HG03521 (cell line): ENCODE measurements around the gene GRM7.

Experiments used
- ATAC-seq: cut with Tn5 transposase; IDR thresholded peaks from one replicate; pipeline ENCODE4 v1.9.1; 2021; ENCODE audit warnings: mild to moderate bottlenecking, moderate library complexity; ENCODE audit not compliant: unreplicated experiment

GRM7 gene

GRCh38 chr3:6965881-6966280 is 105.0 kb downstream of the GRM7 start:
- ATAC-seq = no peak

DNA sequence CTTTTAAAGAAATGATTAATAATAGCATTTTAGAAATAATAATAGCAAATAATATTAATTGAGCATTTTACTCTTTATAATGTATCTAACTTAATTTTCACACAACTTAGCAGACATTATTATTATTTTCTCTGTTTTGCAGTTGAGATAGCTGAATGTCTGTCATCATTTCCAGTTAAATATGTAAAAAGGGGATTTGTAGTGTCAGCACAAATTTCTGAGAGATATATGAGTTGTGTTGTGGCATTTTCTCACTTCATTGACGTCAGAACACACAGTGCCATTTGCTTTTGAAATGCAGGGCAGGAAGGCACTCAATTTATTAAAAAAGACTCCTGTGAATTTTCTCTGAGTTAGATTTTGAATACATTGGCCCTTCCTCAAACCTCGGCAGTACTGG is 111.0 kb downstream of the GRM7 start:
- ATAC-seq = no peak

DNA sequence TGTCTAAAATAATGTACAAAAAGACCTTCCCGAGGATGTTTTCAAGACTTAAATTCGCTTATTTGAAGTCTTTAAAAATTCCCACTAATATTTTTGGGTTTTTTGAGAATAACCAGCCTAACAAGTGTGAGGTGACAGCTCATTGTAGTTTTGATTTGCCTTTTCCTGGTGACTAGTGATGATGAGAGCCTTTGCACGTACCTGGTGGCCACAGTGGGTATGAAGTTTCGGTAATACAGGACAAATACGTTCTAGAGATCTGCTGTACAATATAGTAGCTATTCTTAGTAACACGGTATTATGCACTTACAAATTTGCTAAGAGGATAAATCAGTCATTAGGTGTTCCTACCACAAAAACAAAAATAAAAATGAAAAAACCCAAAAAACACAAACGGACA is 124.9 kb downstream of the GRM7 start:
- ATAC-seq = no peak

DNA sequence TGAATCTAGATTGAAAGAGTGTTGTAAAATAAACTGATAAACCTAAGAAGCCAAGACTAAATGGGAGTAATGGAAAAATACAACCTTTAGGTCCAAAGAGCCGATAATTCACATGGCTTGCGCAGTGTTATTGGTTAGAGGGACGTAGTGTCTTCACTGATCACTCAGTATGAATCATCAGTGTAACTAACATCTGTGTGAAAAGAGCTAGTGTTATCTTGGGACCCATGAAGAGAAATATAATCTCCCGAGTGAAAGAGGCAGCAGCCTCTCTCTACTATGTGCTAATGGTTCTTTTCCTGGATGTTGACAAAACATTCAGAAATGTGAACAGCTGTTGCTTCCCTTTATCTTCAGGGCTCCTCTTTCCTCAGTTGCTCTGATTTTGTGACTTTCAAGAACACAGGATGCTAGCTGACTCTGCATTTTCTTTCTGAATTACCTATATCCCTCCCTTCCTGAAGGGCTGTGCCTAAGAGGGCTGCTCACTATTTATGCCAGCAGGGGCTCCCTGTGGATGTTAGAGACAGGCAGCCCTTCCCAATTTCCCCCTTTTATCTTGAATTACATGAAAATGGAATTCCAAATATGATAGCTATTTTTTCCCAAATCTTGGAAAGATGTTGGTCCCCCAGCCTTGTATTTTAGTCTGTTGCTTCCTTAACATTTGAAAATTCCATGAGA is 128.8 kb downstream of the GRM7 start:
- no peak for ATAC-seq

GRCh38 chr3:6994081-6994668 is 133.3 kb downstream of the GRM7 start:
- ATAC-seq = no peak

DNA sequence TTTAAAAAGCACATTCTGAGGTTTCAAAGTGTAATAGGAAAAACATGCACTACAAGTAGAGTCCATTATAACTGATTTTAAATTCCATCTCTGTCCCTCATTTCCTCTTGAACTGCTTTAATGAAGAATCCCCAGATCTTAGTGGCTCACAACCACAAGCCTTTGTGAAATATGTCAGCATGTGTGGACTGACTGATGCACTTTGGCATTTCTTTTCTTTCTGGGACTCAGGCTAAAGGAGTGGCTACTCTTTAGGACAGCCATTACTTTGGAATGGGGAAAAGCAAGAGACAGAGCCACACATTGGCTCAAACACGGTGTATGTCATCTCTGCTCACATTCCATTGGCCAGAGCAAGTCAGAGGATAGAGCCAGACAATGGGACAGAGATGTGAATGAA is 139.6 kb downstream of the GRM7 start:
- no peak for ATAC-seq

DNA sequence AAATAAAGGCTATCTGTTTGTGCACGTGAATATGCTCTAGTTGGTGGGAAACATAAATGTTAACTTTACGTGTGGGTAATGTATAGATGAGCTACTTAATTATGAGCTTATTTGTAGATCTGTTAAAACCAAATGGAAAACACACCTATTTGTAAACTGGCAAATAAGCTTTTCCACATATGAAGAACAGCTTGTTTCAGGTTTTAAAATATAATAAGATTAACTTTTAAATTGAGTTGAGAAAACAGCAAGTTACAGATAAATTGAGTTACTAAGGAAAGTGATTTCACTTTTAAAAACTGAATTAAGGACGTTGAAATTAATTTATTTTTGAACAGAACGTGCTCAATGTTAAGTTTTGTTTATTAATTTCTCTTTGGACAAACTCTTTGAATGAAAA is 140.5 kb downstream of the GRM7 start:
- no peak for ATAC-seq

DNA sequence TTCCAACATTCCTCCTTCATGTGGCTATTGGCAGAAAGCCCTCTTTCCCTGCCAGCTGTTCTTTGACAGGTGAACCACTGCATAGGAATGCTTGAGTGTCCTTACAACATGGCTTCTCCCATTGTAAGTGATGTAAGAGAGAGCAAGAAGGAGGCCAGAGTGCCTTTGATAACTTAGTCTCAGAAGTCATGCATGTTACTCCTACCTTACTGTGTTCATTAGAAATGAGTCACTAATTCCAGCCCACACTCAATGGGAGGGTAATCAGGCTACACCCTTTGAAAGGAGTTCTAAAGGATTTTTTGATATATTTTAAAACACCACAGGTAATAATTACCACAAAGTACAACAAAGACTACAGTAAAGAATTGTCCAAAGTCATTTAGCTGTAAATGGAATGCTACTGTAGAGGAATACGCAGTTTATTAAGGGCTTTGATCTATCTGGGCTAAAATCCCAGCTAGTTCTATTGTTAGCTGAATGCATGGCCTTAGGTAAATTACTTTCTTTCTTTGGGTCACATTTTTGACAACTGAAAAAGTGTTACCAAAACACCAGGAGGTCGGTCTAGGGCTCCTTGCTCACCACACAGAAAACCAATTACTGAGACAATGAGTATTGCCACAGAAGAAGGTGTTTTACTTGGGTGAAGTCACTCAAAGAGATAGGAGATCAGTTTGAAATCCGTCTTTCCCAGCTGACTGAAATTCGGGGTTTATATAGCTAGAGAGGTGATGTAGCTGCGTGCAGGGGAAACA is 154.9 kb downstream of the GRM7 start:
- no peak for ATAC-seq

DNA sequence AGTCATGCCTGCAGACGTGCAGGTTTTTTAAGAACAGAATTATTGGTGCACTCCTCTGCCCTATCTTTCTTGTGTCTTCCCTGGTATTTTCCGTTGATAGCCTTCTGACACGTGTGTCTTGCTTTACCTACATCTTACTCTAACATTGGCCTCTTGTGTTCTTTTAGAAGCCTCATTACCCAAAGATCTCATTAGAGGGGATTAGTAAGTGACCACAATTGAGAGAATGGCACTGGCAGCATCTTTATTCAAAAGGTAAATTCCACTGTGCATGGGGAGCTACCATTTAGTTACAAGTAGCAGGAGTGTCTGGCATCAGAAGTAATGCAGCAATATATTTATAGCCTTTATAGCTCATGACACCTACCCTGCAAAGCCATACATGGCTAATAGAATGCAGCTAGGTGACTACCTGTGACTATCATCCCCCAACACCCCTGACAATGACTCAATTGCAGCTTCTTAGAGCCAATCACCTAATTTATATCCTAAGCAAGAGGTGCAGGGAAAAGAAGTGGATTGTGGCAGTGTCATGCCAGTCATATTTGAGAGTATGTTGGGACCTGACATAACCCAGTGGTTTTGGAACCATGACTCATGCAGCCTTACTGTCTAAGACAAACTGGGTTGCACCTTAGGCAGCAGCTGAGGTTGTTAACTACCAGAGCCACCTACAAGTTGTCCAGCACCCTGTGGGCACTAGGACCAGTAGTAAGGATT is 164.8 kb downstream of the GRM7 start:
- ATAC-seq = no peak

- ATAC-seq = no peak
Observed at GRCh38 chr3:7029562-7029961, 168.6 kb downstream of the GRM7 start.

- no peak for ATAC-seq
Observed at GRCh38 chr3:7038394-7038793, 177.5 kb downstream of the GRM7 start.

- no peak for ATAC-seq
Observed at GRCh38 chr3:7062714-7063113, 201.8 kb downstream of the GRM7 start.

DNA sequence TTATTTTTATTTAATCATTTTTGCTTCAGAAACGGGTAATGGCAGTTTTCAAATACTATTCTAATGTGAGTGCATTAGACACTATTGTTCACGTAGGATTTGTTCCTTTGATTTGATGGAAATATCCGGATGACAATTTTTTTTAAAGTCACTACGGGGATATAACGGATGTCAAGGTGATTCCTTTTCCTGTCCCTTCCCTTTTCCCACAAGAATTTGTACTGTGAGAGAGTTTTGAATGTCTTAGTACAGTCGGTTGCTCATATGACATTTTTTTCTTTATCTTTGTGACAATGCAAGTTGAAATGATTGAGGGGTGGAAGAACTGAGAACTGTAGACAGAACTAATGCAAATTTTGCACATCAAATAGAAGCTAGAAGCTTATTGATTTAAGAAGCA is 209.5 kb downstream of the GRM7 start:
- no peak for ATAC-seq

GRCh38 chr3:7074217-7074616 is 213.3 kb downstream of the GRM7 start:
- no peak for ATAC-seq

GRCh38 chr3:7075117-7075516 is 214.2 kb downstream of the GRM7 start:
- no peak for ATAC-seq

- no peak for ATAC-seq
Observed at GRCh38 chr3:7075901-7076300, 215.0 kb downstream of the GRM7 start.

GRCh38 chr3:7082244-7082643 is 221.3 kb downstream of the GRM7 start:
- no peak for ATAC-seq

- ATAC-seq = no peak
Observed at GRCh38 chr3:7086417-7086816, 225.5 kb downstream of the GRM7 start.

- ATAC-seq = no peak
Observed at GRCh38 chr3:7095116-7095515, 234.2 kb downstream of the GRM7 start.

- ATAC-seq = no peak
Observed at GRCh38 chr3:7100136-7100535, 239.2 kb downstream of the GRM7 start.

DNA sequence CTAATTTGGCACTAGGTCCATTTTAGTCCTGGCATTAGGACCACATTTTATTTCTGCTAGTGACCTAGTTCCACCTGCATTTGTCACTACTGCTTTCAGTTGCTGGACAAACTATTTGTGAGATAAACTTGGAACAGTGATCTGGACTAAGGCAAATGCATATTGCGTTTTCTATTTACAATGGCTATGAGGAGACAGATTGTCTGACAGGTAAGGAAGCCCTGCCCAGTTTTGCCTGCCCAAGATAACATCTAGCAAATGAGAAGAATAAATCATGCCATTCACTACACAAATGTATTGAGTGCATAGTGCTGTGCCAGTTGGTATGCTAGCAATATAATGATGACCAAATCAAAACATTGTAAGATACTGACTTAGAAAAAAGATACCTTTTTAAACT is 245.7 kb downstream of the GRM7 start:
- ATAC-seq = no peak
